ENCODE measurements around the gene SOCS2.
"Not testable (repeated sequence)": the region's sequence is repeated elsewhere in the genome, so short reads cannot be mapped to it uniquely, and the experiment has no call there.

SOCS2 gene

GRCh38 chr12:93593843-93594242 lies 21.4 kb downstream of the SOCS2 start:
- DNase-seq (ENCODE audit: low read depth in 2 of 2): no peak

- DNase-seq (ENCODE audit: low read depth in 2 of 2): no peak
Measured at GRCh38 chr12:93594766-93595311, 22.4 kb downstream of the SOCS2 start.

- no peak for DNase-seq (ENCODE audit: low read depth in 2 of 2)
Measured at GRCh38 chr12:93595351-93595750, 22.9 kb downstream of the SOCS2 start.

- DNase-seq (ENCODE audit: low read depth in 2 of 2): no peak
Measured at GRCh38 chr12:93597608-93598007, 25.1 kb downstream of the SOCS2 start.

- no peak for DNase-seq (ENCODE audit: low read depth in 2 of 2)
Measured at GRCh38 chr12:93599192-93599591, 26.7 kb downstream of the SOCS2 start.

GRCh38 chr12:93601591-93601990 lies 29.1 kb downstream of the SOCS2 start:
- no peak for DNase-seq (ENCODE audit: low read depth in 2 of 2)

GRCh38 chr12:93602897-93603668 lies 30.6 kb downstream of the SOCS2 start:
- DNase-seq (ENCODE audit: low read depth in 2 of 2): no peak

GRCh38 chr12:93603762-93604161 lies 31.3 kb downstream of the SOCS2 start:
- DNase-seq (ENCODE audit: low read depth in 2 of 2): no peak

- no peak for DNase-seq (ENCODE audit: low read depth in 2 of 2)
Measured at GRCh38 chr12:93608313-93608712, 35.8 kb downstream of the SOCS2 start.

GRCh38 chr12:93609281-93610192 lies 37.1 kb downstream of the SOCS2 start:
- DNase-seq (ENCODE audit: low read depth in 2 of 2): no peak

- no peak for DNase-seq (ENCODE audit: low read depth in 2 of 2)
Measured at GRCh38 chr12:93612776-93613175, 40.3 kb downstream of the SOCS2 start.

GRCh38 chr12:93614917-93615596 lies 42.6 kb downstream of the SOCS2 start:
- DNase-seq (ENCODE audit: low read depth in 2 of 2): no peak

- DNase-seq (ENCODE audit: low read depth in 2 of 2): no peak
Measured at GRCh38 chr12:93616584-93617101, 44.2 kb downstream of the SOCS2 start.

GRCh38 chr12:93618891-93619410 lies 46.5 kb downstream of the SOCS2 start:
- DNase-seq (ENCODE audit: low read depth in 2 of 2): no peak

GRCh38 chr12:93621986-93622385 lies 49.5 kb downstream of the SOCS2 start:
- no peak for DNase-seq (ENCODE audit: low read depth in 2 of 2)

GRCh38 chr12:93622485-93622884 lies 50.0 kb downstream of the SOCS2 start:
- no peak for DNase-seq (ENCODE audit: low read depth in 2 of 2)

- no peak for DNase-seq (ENCODE audit: low read depth in 2 of 2)
Measured at GRCh38 chr12:93624595-93625294, 52.3 kb downstream of the SOCS2 start.

GRCh38 chr12:93625295-93625645 lies 52.8 kb downstream of the SOCS2 start:
- not testable (repeated sequence) for DNase-seq (ENCODE audit: low read depth in 2 of 2)

- no peak for DNase-seq (ENCODE audit: low read depth in 2 of 2)
Measured at GRCh38 chr12:93626160-93626559, 53.7 kb downstream of the SOCS2 start.

Data from activated CD4-positive, alpha-beta T cell treated with anti-CD3 and anti-CD28 coated beads for 24 hours (primary cell).